Osteocyte (in vitro differentiated cells): Measurements from ENCODE around the gene LGALS8. TPM values are rescaled to one million over a fixed set of nuclear protein-coding genes. Genes with fewer than 3 reads are reported as not detected.
A peak's percentile ranks its signal among the peaks of the same experiment; 100 is the strongest.
"Not testable (repeated sequence)": the region's sequence is repeated elsewhere in the genome, so short reads cannot be mapped to it uniquely, and the experiment has no call there.

Experiments used
- DNase-seq: peaks from one replicate; pipeline ENCODE4 v3.0.0; 2021; ENCODE audit warnings: mixed read lengths; ENCODE audit not compliant: unreplicated experiment; ENCODE audit errors: extremely low spot score
- H3K27ac Mint-ChIP-seq: one replicate; pipeline ENCODE4 v1.8.0; 2021; ENCODE audit warnings: mild to moderate bottlenecking, mixed read lengths; ENCODE audit not compliant: unreplicated experiment
- H3K27me3 Mint-ChIP-seq: one replicate; pipeline ENCODE4 v1.8.0; 2021; ENCODE audit warnings: mixed read lengths; ENCODE audit not compliant: unreplicated experiment
- H3K36me3 Mint-ChIP-seq: one replicate; pipeline ENCODE4 v1.8.0; 2021; ENCODE audit warnings: mixed read lengths; ENCODE audit not compliant: unreplicated experiment
- H3K4me1 Mint-ChIP-seq: one replicate; pipeline ENCODE4 v1.8.0; 2021; ENCODE audit warnings: mixed read lengths; ENCODE audit not compliant: unreplicated experiment
- H3K4me3 Mint-ChIP-seq: one replicate; pipeline ENCODE4 v1.8.0; 2021; ENCODE audit warnings: mild to moderate bottlenecking, moderate library complexity, mixed read lengths; ENCODE audit not compliant: unreplicated experiment
- H3K9me3 Mint-ChIP-seq: one replicate; pipeline ENCODE4 v1.8.0; 2021; ENCODE audit warnings: mixed read lengths; ENCODE audit not compliant: unreplicated experiment
- long read RNA-seq: library from polyadenylated mRNA; unstranded; transcript quantifications from one replicate; pipeline ENCODE4 v2.0.0, GENCODE V29; 2021
- total RNA-seq: library from RNA; stranded (reverse); gene quantifications from 2 replicates; pipeline ENCODE4 v1.2.1, GENCODE V29; 2021
- TF ChIP-seq, protein P1 (sequence below): fragments of 200-600 bp; sonication (generic); IDR thresholded peaks from 2 replicates; pipeline ENCODE4 v1.5.0; 2021; ENCODE audit warnings: antibody characterized with exemption, mild to moderate bottlenecking, moderate library complexity

The LGALS8 gene
- 30.0 and 32.4 TPM in 2 replicates for total RNA-seq
- long read RNA-seq, full-length matches to known transcripts: 101 of 162 reads
- long read RNA-seq, partial matches to known transcripts: 40 of 162 reads
- long read RNA-seq, other reads (novel, unspliced or antisense): 21 of 162 reads

DNA sequence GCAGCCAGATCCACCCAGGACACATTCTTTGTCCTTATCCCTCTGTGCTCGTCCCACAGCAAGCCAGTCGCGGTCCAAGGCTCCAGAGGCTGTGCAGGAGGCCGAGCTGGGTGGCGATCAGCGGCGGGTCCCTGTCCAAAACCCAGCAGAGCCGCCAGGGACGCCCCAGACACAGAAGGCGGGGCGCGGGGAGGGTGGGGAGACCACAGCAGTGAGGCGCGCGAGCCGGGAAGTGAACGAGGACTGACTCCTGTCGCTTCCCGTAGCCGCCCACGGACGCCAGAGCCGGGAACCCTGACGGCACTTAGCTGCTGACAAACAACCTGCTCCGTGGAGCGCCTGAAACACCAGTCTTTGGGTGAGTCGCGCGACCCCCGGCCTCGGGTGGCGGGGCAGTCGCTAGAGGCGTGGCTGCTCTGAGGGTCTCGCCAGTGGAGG is at the start of gene LGALS8:
Gene LGALS8 (plus strand): TSS at position 279 of the 438 bp plus-strand sequence. CDS start 2,089 bp downstream, outside the sequence.
- H3K4me1 Mint-ChIP-seq: peaks cover 26% of the 10 kb centered on the region
- peaks cover 3% of the 10 kb centered on the region for H3K36me3 Mint-ChIP-seq
- peak within 1 kb of the TSS; percentile 86 for H3K4me3 Mint-ChIP-seq
- H3K9me3 Mint-ChIP-seq: no peaks in the 10 kb centered on the region
- TF ChIP-seq, protein P1, sequence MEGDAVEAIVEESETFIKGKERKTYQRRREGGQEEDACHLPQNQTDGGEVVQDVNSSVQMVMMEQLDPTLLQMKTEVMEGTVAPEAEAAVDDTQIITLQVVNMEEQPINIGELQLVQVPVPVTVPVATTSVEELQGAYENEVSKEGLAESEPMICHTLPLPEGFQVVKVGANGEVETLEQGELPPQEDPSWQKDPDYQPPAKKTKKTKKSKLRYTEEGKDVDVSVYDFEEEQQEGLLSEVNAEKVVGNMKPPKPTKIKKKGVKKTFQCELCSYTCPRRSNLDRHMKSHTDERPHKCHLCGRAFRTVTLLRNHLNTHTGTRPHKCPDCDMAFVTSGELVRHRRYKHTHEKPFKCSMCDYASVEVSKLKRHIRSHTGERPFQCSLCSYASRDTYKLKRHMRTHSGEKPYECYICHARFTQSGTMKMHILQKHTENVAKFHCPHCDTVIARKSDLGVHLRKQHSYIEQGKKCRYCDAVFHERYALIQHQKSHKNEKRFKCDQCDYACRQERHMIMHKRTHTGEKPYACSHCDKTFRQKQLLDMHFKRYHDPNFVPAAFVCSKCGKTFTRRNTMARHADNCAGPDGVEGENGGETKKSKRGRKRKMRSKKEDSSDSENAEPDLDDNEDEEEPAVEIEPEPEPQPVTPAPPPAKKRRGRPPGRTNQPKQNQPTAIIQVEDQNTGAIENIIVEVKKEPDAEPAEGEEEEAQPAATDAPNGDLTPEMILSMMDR: no peak
- peak within 1 kb of the TSS; percentile 83 for H3K27ac Mint-ChIP-seq
- no peaks in the 10 kb centered on the region for H3K27me3 Mint-ChIP-seq
- peak; percentile 86 for DNase-seq

DNA sequence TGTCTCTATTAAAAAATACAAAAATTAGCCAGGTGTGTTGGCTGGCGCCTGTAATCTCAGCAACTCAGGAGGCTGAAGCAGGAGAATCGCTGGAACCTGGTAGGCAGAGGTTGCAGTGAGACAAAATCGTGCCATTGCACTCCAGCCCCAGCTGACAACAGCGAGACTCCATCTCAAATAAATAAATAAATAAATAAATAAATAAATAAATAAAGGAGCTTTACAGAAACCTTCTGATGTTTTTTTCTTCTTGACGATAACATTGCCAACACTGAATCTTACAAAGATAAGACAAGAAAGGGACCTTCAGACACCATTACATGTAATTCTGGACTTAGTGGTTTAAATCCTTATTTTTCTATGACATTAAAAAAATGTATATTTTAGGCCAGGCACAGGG is 47.8 kb upstream of the LGALS8 start:
- no peaks in the 10 kb centered on the region for H3K9me3 Mint-ChIP-seq
- no peak for DNase-seq
- TF ChIP-seq, protein P1: no peak
- H3K4me3 Mint-ChIP-seq: no peak overlapping the region
- peaks cover 24% of the 10 kb centered on the region for H3K27me3 Mint-ChIP-seq
- no peaks in the 10 kb centered on the region for H3K4me1 Mint-ChIP-seq
- no peak overlapping the region for H3K27ac Mint-ChIP-seq
- no peaks in the 10 kb centered on the region for H3K36me3 Mint-ChIP-seq

DNA sequence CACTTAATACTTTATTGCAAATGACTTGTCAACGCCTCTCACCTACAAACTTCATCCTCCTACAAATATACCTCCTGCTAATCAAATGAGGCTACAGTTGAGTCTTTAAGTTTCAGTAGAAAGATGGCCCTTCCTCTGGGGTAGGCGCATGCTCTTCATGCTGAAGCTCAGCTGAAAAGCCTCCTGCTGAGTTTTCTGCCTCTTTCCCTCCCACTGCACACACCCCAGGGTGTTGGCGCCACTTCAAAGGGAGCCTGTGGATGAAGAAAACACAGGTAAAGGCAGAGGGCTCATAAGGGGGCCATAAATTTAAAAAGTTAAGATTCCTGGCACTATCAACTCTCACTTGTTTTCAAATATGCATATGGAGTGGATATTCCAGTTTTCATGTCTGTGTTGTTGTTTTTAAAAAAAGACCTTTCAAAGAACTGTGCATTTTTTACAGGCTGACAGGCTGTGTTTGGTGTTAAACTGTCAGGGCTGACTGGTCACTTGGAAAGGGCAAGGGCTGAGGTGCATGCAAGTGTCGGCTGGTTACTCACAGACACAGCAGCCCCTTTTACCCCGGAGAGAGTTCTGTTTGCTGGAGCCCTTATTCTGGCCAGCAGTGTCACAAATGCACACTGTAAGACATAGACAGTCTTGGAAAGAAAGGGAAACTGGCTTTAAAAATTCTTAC is 42.9 kb upstream of the LGALS8 start:
- H3K9me3 Mint-ChIP-seq: no peaks in the 10 kb centered on the region
- H3K4me3 Mint-ChIP-seq: no peak overlapping the region
- H3K36me3 Mint-ChIP-seq: no peaks in the 10 kb centered on the region
- TF ChIP-seq, protein P1: no peak
- peaks cover 11% of the 10 kb centered on the region for H3K27me3 Mint-ChIP-seq
- H3K27ac Mint-ChIP-seq: no peak overlapping the region
- H3K4me1 Mint-ChIP-seq: no peaks in the 10 kb centered on the region
- DNase-seq: no peak

DNA sequence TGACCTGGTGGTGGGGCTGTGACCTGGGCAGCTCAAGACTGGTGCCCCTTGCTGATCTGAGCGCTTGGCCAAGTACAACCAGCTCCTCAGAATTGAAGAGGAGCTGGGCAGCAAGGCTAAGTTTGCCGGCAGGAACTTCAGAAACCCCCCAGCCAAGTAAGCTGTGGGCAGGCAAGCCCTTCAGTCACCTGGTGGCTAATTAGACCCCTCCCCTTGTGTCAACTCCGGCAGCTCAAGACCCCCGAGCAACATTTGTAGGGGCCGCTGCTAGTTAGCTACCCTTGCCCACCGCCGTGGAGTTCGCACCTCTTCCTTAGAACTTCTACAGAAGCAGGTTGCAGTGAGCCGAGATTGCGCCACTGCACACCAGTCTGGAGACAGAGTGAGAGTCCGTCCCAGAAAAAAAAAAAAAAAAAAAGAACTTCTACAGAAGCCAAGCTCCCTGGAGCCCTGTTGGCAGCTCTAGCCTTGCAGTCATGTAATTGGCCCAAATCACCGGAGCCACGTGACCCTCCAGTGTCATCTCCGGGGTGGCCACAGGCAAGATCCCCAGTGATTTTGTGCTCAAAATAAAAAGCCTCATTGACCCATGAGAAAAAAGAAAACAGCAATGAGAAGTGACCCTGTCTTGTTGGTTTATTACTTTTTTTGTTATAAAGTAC is 39.3 kb upstream of the LGALS8 start:
- no peak overlapping the region for H3K27ac Mint-ChIP-seq
- H3K4me3 Mint-ChIP-seq: no peak overlapping the region
- no peaks in the 10 kb centered on the region for H3K36me3 Mint-ChIP-seq
- H3K27me3 Mint-ChIP-seq: peaks cover 11% of the 10 kb centered on the region
- H3K9me3 Mint-ChIP-seq: no peaks in the 10 kb centered on the region
- TF ChIP-seq, protein P1: no peak
- no peak for DNase-seq
- no peaks in the 10 kb centered on the region for H3K4me1 Mint-ChIP-seq

DNA sequence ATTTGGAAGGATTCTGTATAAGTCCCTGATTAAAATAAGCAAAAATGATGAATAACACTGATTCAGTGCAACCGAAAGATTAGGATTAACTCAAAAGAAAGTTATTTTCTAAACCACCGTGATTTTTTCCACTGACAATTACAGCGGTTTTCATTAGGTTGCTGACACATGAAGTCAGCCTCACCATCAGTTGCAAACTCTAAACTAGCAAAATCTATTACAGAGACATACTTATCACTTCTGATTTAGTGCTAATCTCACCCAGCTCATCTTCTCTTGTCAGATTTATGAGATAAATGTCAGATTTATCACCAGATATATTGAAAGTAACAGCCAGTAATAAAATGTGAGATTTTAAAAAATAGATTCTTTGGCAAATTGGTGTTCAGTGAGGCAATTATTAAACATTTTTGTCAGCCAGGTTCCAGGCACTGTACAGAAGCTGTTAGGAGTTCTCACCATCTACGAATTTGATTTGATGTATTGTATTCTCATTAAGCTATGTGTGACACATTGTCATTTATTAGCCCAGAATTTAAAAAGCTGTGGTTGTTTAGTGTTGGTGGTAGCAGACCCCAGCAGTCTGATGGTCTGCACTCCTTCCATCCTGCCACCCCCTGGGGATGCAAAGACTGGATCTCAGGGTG is 37.3 kb upstream of the LGALS8 start:
- TF ChIP-seq, protein P1: no peak
- Mint-ChIP-seq H3K4me1 (no peaks in the 10 kb centered on the region), H3K27me3 (peaks cover 1% of the 10 kb centered on the region), H3K36me3 (no peaks in the 10 kb centered on the region), H3K27ac (no peak overlapping the region), H3K9me3 (no peaks in the 10 kb centered on the region), H3K4me3 (no peak overlapping the region)
- no peak for DNase-seq

DNA sequence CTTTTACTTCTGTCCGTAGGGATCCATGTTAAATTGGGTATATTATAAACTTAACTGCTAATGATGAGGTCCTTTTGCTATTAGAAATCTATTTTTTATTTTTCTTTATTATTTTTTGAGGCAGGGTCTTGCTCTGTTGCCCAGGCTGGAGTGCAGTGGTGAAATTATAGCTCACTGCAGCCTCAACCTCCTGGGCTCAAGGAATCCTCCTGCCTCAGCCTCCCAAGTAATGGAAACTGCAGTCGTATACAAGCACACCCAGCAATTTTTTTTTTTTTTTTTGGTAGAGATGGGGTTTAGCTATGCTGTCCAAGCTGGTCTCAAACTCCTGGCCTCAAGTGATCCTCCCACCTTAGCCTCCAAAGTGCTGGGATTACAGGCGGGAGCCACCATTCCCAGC is 34.6 kb upstream of the LGALS8 start:
- not testable (repeated sequence) for H3K9me3 Mint-ChIP-seq, H3K27me3 Mint-ChIP-seq, H3K4me3 Mint-ChIP-seq, H3K36me3 Mint-ChIP-seq, H3K4me1 Mint-ChIP-seq, H3K27ac Mint-ChIP-seq, DNase-seq
